ENCODE data around the gene CTSK. TPM values are rescaled to one million over a fixed set of nuclear protein-coding genes. Genes with fewer than 3 reads are reported as not detected.

The CTSK gene
- total RNA-seq, 1 donor from 2014 or later: 4.5 TPM

DNA sequence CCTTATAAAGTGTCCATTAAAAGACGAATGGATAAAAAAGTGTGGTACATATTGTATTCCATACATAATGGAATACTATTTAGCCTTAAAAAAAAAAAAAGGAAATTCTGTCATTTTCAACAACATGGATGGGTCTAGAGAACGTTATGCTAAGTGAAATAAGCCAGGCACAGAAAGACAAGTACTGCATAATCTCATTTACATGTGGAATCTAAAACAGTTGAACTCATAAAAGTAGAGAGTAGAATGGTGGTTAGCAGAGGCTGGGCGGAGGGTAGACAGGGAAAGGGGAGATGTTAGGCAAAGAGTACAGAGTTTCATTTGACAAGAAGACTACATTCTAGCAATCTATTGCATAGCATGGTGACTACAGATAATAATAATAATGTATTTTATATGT is 45.0 kb downstream of the CTSK start:
- intact Hi-C loops (cut with micrococcal nuclease): loop anchor here (10.0 kb wide), 3 partner anchors 132 to 198 kb away; partner anchors contain the start of gene ENSA

- intact Hi-C loops (cut with micrococcal nuclease): loop anchor here (10.0 kb wide), 3 partner anchors 132 to 198 kb away; partner anchors contain the start of gene ENSA
These were observed 45.5 kb downstream of the CTSK start for GRCh38 chr1:150762552-150762951.

DNA sequence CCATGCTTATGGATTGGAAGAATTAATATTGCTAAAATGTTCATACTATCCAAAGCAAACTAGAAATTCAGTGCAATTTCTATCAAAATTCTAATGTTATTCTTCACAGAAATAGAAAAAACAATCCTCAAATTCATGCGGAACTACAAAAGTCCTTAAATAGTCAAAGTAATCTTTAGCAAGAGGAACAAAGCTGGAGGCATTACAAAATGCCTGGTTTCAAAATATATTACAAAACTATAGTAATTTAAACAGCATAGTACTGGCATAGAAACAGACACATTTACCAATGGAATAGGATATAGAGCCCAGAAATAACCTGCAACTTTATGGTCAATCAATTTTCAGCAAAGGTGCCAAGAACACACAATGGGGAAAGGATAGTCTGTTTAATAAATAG is 46.3 kb downstream of the CTSK start:
- intact Hi-C loops (cut with micrococcal nuclease): loop anchor here (10.0 kb wide), 3 partner anchors 133 to 197 kb away; partner anchors contain the start of gene ENSA

DNA sequence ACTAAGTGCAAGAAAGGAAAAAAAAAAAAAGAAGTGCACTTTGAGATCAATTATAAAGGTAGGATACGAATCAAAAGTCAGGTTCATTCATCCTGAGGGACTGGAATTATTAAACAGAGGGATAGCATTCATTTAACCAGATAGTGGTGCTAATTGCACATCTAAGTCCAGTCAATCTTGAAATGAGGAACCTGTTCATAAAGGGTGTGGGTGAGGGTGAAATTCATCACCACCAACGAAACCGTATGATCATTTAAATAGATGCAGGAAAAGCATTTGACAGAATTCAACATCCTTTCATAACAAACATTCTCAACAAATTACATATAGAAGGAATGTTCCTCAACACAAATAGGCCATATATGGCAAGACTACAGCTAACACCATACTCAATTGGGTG is 48.0 kb downstream of the CTSK start:
- intact Hi-C loops (cut with micrococcal nuclease): loop anchor here (10.0 kb wide), 3 partner anchors 135 to 195 kb away; partner anchors contain the start of gene ENSA

- intact Hi-C loops (cut with micrococcal nuclease): no loop called here
These were observed 54.6 kb downstream of the CTSK start for GRCh38 chr1:150753416-150753815.

DNA sequence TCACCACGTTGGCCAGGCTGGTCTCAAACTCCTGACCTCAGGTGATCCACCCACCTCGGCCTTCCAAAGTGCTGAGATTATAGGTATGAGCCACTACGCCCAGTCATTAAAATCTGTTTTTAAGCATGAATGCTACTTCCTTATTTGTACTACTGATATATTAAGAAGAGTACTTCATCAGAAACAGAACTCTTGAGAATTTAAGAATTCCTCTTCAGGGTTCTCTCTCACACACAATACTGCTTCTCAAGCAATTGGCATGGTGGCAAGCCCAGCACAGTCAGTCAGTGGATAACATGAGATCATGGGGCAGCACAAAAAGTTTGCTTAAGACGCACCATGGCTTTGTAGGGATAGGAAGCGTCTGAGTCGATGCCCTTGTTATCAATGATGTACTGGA is 56.6 kb downstream of the CTSK start:
- intact Hi-C loops (cut with micrococcal nuclease): no loop called here

DNA sequence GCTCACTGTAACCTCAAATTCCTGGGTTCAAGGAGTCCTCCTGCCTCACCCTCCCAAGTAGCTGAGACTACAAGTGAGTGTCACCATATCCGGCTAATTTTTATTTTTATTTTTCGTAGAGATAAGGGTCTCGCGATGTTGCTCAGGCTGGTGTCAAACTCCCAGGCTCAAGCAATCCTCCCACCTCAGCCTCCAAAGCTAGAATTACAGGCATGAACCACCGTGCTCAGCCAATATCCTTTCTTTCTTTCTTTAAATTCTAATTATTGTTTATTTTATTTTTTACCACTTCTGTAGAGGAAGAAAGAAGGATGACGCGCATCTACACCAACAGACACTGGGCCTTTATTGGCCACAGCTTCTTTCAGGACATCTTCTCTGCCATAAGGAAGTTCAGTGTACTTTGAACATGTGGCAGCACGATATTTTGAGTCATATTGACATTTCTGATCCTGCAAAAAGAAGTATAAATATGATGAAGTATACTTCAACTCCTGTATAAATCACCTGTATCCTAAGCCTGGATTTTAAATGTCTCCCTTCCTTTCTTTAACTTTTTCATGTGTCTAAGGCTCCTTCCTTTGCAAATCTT is 58.2 kb downstream of the CTSK start:
- intact Hi-C loops (cut with micrococcal nuclease): no loop called here

DNA sequence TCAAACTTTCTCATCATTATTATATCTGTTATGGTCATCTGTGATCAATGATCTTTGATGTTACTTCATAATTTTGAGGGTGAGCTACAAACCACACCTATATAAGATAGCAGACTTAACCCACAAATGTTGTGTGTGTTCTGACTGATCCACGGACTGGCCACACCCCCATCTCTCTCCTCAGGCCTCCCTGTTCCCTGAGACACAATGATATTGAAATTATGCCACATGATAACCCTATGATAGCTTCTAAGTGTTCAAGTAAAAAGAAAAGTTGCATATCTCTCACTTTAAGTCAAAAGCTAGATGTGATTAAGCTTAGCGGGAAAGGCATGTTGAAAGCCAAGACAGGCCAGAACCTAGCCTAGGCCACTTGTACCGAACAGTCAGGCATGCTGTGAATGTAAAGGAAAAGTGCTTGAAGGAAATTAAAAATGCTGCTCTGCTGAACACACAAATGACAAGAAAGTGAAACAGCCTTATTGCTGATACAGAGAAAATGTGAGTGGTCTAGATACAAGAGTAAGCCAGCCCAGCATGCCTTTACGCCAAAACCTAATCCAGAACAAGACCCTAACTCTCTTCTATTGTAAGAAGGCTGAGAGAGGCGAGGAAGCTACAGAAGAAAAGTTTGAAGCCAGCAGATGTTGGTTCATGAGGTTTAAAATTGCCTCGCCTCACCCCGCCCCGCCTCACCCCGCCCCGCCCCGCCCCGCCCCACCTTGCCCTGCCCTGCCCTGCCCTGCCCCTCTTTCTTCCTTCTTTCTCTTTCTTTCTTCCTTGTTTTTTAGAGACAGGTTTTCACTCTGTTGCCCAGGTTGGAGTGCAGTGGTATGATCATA is 59.0 kb downstream of the CTSK start:
- intact Hi-C loops (cut with micrococcal nuclease): no loop called here

Other genes with a start within 250 kb of the CTSK start
- gene MCL1, start 228.7 kb downstream of the CTSK start, total RNA-seq: 245 and 248 TPM in 2 replicates
- 193 and 202 TPM in 2 replicates for gene ENSA, start 178.6 kb downstream of the CTSK start, total RNA-seq
- gene GOLPH3L, start 111.1 kb downstream of the CTSK start, total RNA-seq: 23.8 and 24.4 TPM in 2 replicates
- gene HORMAD1, start 87.4 kb downstream of the CTSK start, total RNA-seq: 0.25 and 0.39 TPM in 2 replicates
- gene CTSS, start 42.5 kb downstream of the CTSK start, total RNA-seq: 80.4 and 89.5 TPM in 2 replicates
- 38.1 and 40.5 TPM in 2 replicates for gene ARNT, start 68.3 kb upstream of the CTSK start, total RNA-seq
- gene CTXND2, start 78.9 kb upstream of the CTSK start, total RNA-seq: not detected in 2 replicates
- 52.2 and 52.4 TPM in 2 replicates for gene SETDB1, start 118.1 kb upstream of the CTSK start, total RNA-seq
- gene CERS2, start 166.6 kb upstream of the CTSK start, total RNA-seq: 167 and 172 TPM in 2 replicates
- gene ANXA9, start 174.0 kb upstream of the CTSK start, total RNA-seq: 0.09 TPM in 1 of 2 replicates, not detected in the other
- gene MINDY1, start 198.6 kb upstream of the CTSK start, total RNA-seq: 20.9 and 21.4 TPM in 2 replicates
- 13.9 and 16.6 TPM in 2 replicates for gene PRUNE1, start 200.2 kb upstream of the CTSK start, total RNA-seq
- 1.1 and 1.5 TPM in 2 replicates for gene BNIPL, start 228.3 kb upstream of the CTSK start, total RNA-seq
- gene C1orf56, start 239.5 kb upstream of the CTSK start, total RNA-seq: 1.0 and 1.8 TPM in 2 replicates